ENCODE results near the gene BLM.
"Not testable (repeated sequence)": the region's sequence is repeated elsewhere in the genome, so short reads cannot be mapped to it uniquely, and the experiment has no call there.

Gene BLM

DNA sequence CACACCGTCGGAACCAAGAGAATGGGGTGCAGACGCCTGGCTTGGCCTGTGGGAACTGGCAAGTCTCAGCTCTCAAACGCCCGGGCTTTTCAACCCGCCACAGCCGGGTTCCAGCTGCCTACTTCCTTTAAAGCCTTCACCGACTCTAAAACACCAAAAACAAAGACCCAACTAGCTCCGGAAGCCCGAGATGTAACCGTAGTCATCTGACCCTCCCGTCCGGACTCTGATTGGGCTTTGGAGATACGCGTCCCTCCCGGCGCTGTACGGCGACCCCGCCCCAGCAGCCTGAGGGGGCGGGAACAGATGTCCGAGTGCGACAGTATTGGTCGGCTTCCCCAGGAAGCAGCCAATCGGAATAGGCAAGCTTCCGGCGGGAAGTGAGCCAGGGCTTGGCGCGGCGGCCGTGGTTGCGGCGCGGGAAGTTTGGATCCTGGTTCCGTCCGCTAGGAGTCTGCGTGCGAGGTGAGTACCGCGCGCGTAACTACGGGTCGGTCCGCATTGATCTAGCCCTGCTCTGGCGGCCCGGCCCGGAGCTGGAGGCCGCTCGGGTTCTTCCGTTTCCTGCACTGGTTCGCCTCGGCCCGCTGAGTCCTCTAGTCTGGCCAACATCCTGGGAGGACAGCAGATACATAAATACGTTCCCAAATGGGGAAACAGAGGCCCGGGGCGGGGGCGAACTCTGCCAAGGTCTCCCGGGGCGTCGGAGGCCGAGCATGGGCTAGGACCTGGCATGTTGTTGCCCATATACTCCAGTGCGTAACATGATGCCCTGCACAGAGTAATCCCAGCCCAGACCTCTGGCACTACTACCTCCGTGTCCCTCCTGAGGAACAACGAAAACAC, at the start of gene BLM:
TSS of gene BLM (plus strand) at position 371 of the 846 bp plus-strand sequence. CDS start 30,047 bp downstream, outside the sequence.
- peak; percentile 95 for DNase-seq

DNA sequence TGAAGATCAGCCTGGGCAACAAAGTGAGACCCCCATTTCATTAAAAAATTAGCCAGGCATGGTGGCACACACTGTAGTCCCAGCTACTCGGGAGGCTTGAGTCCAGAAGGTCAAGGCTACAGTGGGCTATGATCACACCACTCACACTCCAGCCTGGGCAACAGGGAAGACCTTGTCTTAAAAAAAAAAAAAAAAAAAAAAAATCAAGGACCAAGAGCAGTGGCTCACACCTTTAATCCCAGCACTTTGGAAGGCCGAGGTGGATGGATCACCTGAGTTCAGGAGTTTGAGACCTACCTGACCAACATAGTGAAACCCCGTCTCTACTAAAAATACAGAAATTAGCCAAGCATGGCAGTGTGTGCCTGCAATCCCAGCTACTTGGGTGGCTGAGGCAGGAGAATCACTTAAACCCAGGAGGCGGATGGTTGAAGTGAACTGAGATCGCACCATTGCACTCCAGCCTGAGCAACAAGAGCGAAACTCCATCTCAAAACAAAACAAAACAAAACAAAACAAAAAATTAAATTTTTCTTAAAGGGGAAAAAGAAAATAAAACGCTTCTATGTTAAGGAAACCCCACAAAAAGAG, 49.3 kb upstream of the BLM start:
- not testable (repeated sequence) for DNase-seq

DNA sequence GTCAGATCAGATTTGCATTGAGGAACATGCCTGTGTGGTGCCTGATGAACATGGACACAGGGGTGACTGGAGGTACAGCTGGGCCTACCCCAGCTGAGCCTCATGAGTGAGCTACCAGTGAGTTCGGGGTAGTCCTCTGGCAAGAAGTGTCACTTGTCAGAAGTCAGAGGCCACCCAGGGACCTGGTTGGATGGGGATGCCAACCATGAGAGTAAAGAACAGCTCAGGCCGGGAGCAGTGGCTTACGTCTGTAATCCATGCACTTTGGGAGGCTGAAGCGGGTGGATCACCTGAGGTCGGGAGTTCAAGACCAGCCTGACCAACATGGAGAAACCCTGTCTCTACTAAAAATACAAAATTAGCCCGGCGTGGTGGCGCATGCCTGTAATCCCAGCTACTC, 46.5 kb upstream of the BLM start:
- DNase-seq, result not testable (repeated sequence)

DNA sequence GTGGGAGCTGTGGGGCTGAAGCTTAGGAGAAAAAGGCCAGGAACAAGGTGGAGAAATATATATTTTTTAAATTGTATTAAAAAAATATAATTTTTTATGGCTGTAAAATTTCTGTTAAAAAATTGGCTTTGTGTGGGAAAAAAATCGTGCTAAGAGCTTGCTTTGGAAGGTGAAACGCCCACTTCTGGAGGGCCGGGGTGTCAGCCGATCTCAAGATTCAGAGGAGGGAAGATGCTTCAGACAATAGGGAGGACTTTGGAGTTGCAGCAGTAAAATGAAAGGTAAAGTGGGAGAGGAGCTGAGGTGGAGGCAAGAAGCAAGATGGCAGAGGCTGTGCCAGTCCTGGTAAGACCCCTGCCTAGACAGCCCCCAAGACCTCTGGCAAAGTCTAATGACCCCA, 45.9 kb upstream of the BLM start:
- DNase-seq, result no peak

DNA sequence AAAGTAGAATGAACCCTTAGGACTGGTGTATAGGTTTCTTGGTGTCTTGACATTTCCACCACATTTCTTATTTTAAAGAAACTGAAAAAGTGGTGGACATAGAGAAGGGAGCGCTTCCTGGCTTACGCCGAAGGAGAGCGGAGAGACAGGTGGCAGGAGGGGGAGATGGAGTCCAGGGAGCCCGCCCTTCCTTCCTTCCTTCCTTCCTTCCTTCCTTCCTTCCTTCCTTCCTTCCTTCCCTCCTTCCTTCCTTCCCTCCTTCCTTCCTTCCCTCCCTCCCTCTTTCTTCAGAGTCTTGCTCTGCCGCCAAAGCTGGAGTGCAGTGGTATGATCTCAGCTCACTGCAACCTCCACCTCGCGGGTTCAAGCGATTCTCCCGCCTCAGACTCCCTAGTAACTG, 43.8 kb upstream of the BLM start:
- DNase-seq, result not testable (repeated sequence)

DNA sequence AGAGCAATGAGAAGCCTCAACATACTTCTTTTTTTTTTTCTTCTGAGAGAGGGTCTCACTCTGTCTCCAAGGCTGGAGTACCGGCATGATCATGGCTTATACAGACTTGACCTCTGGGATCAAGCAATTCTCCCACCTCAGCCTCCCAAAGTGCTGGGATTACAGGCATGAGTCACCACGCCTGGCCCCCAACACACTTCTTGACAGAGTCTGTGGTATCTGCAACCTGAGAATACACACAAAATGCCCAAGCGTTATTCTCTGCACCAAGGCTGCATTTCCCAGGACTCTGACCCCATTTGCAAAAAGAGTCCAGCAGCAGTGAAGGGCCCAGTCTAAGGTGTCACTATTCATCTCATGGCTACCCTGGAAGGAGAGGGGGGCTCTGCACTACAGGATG, 42.7 kb upstream of the BLM start:
- no peak for DNase-seq

DNA sequence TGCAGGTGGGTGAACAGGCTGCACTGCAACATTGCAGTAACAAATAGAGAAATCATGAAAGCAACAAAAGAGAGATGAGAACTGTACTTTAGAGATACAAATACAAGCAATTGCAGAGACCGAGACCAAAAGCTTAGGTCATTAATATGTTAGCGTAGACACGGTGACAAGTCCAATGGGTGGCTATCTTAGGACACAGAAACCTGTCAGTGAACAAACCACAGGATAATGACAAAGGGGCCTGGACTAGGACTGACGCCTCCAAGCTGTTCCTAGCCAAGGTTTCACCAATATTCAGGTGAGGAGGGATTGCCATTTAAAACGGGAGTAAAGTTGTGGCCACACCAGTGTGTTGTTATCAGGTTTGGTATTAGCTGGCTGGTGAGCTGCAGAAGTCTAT, 41.7 kb upstream of the BLM start:
- no peak for DNase-seq

DNA sequence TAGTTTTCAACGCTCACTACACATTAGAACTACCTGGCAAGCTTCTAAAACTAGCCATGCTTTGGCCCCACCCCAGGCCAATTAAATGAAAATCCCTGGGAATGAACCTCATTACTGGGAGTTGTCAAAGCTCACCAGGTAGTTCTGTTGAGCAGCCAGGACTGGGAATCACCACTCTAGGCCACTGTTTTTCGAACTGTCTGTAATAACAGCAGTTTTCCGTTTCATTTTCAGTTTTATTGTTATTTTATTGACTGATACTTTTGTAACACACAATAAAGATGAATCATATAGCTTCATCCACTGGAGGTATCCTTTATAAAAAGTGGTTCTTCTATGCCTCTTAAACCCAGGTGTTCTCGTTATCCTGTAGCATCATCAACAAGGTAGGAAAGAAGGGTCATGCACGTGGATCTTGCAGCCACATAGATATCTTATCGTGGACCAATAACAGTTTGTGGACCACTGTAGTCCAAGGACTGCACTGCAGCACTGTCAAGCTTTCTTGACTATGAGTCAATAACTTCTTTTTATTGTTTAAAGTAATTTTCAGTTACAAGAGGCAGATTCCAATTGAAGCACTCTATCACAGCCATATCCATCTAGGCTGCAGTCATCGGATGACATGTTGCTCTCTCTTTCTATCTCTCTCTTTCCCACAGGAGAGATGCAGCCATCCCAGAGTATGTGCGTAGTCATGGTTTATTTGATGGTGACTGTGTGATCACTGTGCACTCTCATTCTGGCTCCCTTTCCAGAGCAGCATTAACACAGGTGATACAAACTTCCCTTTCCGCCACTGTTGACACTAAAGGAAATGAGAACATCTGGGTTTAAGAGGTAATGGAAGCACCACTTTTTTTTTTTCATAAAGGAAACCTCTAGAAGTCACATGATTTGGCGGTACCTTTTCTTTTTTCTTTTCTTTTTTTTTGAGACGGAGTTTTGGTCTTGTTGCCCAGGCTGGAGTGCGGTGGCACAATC, 39.0 kb upstream of the BLM start:
- no peak for DNase-seq

DNA sequence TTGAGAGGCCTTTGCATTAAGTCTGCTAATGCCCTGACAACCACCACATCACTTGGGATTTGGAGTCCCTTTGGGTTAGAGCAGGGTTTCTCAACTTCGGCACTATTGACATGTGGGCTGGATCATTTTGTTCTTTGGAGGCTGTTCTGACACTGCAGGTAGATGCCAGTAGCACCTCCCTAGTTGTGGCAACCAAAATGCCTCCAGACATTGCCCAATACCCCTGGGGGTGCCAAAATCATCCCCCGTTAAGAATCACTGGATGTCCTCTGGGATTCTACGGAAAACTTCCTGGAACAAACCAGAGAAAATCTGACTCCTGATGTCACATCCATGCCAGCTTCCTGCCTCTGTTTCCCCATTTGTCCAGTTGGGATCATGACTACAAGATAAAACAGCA, 37.2 kb upstream of the BLM start:
- DNase-seq, result no peak

DNA sequence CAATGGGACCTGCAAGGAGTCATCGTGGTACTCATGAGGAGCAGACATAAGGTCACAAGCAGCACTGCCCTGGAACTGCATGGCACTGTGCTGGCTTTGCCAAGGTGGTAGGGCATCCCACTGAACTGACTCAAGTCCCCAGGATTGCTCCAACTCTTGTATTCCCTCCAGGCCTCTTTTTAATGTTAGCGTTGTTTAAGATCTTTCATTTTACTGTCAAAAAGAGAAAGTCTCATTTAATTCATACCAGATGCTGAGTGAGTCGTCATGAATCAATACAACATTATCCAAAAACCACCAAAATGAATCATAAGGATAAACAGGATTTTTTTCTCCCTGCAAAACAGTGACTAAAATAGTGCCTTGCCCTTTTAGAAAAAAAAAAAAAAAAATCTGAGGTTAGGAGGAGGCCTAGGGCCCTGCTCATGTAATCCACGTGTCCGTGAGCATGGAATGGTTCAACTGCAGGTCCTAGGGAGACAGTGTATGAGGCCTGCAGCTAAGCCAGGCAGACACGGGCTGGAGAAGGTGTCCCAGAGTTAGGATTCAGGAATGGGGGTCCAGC, 36.7 kb upstream of the BLM start:
- DNase-seq, result no peak

DNA sequence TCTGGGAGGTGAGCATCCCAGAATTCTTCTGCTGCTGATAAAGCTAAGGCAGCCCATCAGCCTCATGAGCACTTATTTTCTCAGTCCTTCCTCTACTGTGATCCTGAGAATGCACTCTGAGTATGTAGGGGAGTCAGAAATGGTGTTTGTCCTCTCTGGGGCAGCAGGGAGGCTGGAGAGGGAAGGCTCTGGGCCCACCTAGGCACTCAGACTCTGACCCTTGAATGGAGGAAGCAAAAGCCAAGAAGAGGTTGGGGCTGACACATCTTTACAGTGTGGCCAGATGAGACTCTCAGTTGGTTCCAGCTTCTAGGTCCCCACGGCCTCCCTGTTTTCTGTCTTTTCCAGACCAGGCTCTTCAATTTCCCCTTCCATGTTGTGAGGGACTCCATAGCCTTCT, 36.1 kb upstream of the BLM start:
- DNase-seq, result no peak

DNA sequence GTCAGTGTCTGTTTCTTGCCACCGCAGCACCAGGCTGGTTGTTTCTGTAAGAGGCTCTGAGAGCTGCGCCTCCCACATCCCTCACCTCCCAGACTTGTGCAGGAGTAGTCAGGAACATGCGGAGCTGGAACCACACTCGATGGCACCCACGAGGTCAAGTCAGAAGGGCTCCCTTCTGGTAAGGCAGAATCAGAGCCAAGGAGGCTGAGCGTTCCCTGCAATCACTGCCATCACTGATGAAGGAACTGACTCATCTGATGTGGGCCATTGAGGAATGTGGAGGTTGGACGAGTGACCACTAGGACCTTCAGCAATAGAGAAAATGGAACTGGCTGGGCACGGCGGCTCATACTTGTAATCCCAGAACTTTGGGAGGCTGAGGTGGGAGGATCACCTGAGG, 35.7 kb upstream of the BLM start:
- no peak for DNase-seq

DNA sequence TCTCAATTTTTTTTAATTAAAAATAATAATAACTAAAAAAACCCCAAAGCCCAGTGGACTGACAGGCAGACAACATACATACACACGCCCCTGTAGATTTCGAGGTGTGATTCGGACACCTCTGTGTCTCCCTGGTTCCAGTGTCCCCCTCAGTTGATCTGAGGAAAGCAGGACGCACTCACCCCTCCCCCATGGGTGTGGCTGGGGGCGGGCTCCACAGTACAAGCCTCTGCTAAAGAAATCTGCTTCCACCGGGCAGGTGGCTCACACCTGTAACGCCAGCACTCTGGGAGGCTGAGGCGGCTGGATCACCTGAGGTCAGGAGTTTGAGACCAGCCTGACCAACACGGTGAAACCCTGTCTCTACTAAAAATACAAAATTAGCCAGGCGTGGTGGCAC, 33.8 kb upstream of the BLM start:
- no peak for DNase-seq

DNA sequence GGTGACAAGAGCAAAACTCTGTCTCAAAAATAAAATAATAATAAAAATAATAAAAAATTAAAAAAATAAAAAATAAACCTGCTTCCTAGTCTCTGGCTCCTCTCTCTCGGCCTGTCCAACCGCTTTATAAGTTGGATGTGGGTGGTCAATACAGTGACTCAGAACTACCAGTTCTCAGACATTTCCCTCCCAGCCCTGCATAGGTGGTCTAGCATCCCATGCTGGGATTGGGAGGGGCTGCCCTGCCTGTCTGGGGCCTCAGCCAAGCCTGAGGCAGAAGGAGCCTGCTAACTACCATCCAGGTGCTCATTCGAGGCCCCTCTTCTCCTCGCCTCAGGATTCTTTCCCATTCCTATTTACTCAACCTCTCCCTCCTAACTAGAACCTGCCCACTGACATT, 33.3 kb upstream of the BLM start:
- DNase-seq, result no peak

DNA sequence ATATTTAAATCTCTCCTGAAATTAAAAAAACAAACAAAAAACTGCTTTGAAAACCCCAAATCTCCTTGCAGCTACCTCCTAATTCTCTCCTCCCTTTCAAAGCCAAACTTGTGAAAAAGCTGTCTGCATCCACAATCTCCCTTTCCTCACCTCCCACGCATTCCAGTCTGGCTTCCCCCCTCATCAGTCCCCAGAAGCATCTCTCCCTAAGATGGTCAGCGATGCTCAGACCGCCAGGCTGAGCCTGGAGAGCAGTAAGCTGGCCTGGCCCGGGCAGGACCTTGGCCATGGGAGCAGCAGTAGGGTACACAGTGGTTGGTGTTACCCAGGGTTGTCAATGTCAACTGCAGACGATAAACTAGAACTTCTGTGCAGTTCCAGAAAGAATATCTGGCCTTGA, 32.9 kb upstream of the BLM start:
- DNase-seq, result no peak

DNA sequence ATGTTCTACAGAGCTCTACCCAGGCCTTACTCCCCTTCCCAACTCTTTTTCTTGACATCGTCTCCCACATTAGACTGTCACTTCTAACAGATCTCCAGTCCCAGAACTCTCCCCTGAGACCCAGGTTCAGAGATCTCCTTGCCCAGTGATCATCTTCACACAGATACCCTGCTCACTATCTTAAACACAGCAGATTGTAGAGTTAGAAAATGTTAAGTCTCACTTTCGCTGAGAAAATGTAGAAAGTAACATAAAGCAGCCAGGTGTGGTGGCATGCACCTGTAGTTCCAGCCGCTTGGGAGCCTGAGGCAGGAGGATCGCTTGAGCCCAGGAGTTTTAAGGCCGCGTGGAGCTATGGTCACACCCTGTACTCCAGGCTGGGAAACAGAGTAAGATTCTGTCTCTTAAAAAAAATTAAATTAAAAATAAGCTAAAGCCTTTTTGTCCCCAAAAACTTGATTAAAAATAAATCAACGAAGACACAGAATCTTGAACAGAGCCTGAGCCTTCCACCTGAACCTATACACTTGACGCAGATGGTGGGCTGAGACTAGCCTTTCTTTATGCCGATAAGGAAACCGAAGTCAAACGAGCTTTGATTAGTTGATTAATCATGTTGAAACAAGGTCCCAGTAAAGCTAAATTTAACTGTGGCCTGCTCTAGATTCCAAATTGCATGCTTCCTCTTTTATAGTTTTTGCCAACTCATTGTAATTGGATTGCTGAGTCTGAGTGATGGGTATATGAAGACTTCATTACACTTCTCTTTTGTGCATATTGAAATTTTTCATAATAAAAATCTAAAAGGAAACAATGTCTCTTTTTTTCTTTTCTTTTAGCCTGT, 31.3 kb upstream of the BLM start:
- DNase-seq, result no peak

DNA sequence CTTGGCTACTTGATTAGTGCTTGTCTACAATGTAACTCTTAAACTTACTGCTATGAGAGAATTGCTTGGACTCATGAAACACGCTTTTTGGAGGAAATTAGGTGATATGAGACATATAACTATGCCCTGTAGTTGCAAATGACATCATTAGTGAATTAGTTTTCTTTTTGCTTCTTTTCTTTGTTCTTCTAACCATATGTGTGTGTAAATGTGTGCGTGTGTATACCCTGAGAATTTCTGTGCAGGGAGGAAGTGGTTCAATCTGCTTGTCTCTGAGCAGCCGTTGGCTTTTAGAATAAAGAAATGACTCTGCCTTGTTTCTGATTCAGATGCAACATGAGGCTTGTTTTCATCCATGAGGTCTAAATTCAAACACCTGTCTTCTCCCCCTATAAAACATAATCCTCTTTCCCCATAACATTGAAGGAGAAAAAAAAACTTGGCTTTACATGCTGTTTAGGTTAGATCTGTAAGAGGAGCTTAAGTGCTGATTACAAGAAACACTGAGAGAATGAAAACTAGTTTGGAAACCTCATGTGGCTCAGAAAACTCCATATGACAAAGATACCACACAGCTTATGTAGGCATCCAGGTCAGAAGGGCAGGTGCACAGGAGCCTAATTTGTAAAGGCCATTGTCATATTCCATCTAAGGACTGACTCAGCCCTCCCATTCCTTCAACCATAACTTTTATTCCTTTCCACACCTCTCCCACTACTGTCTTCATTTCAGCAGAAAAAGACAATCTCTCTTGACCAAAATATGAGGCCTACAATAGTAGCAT, 30.5 kb upstream of the BLM start:
- no peak for DNase-seq

DNA sequence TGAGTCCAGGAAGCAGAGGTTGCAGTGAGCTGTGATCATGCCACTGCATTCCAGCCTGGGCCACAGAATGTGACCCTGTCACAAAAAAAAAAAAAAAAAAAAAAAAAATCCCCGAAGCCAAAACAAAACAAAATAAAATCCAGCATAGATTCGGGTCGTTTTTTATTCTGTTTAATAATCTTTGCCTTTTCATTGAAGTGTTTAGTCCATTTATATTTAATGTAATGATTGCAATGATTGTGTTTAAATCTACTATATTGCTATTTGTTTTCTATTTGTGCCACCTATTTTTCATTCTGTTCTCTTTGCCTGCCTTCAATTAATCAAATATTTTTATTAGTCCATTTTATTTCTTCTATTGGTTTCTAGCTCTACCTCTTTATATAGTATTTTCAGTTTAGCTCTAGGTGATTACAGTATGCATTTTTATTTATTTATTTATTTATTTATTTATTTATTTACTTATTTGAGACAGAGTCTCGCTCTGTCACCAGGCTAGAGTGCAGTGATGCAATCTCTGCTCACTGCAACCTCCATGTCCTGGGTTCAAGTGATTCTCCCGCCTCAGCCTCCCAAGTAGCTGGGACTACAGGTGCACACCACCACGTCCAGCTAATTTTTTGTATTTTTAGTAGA, 27.7 kb upstream of the BLM start:
- not testable (repeated sequence) for DNase-seq

DNA sequence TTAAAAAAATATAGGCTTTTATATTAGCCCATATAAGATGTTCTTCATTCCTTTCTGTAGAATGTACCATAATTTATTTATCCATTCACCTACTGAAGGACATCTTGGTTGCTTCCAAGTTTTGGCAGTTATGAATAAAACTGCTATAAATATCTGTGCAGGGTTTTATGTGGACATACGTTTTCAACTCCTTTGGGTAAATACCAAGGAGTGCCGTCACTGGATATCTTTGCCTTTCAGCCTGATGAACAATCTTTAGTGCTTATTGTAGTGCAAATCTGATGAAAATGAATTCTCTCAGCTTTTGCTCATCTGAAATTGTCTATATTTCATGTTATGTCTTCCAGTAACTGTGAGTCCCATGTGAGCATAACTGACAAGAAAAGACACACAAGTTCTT, 26.6 kb upstream of the BLM start:
- DNase-seq, result no peak

DNA sequence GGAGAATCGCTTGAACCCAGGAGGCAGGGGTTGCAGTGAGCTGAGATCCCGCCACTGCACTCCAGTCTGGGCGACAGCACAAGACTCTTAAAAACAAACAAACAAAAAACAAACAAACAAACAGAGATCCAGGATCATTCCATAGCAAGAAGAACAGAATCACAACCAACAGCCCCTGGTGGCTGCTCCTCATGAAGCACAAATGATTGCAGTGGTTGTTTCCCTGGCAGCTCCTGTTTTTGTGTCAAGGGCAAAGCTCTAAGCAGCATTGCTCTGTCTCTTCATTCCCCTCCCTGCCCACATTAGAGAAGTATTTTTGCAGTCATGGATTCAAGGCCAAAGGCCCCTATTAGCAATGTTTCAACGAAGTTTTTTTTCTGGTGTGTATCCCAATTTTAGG, 25.8 kb upstream of the BLM start:
- no peak for DNase-seq
